ENCODE data around the gene PPARD. TPM values are rescaled to one million over a fixed set of nuclear protein-coding genes. Genes with fewer than 3 reads are reported as not detected.
"Not testable (repeated sequence)": the region's sequence is repeated elsewhere in the genome, so short reads cannot be mapped to it uniquely, and the experiment has no call there.

PPARD gene
- total RNA-seq, 1 experiment from 2014 or later = 2.5 TPM

DNA sequence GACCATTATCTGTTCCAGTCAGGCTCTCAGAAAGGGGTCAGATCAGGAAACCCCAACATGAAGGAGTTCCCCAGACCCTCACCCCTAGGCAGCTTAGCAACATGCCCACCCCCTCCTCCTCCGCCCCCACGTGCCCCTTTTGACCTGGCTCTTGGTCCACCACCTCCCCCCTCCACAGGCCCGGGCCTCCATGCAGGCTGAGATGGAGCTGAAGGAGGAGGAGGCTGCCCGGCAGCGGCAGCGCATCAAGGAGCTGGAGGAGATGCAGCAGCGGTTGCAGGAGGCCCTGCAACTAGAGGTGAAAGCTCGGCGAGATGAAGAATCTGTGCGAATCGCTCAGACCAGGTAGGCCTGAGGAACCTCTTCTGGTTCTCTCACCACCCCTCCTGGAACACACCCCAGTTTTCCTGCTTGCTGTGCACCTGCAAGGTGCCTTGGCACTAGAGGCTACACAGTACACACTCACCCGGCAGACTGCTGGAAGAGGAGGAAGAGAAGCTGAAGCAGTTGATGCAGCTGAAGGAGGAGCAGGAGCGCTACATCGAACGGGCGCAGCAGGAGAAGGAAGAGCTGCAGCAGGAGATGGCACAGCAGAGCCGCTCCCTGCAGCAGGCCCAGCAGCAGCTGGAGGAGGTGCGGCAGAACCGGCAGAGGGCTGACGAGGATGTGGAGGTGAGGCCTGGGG is 22.9 kb upstream of the PPARD start:
- H3K4me2 ChIP-seq (ENCODE audit: low read depth, low read length, poor library complexity, severe bottlenecking) = no peak overlapping the region
- H3K27ac ChIP-seq (ENCODE audit: low read length) = no peak overlapping the region
- no peak overlapping the region for H3K9ac ChIP-seq (ENCODE audit: low read length)

DNA sequence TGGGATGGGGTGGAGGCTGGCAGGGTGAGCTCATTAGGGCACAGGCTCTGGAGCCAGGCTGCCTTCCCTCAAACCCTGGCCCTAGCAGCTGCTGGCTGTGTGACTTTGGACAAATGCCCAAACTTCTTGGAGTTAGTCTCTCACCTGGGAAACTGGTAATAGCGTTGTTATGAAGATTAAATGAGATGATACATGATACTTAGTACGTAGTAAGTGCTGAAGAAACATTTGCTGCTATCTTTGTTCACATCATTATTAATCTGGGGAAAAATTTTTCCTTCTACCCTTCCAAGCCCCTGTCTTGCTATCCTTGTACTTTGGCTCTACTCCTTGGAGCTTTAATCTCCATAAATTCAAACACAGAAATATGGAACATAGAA is 22.3 kb upstream of the PPARD start:
- DNase-seq = peak; percentile 33
- Histone ChIP-seq H3K4me1 (ENCODE audit: low read length) (peaks cover 22% of the 10 kb centered on the region), H3K9me3 (ENCODE audit: low read length) (no peaks in the 10 kb centered on the region), H3K9ac (ENCODE audit: low read length) (no peak overlapping the region), H3K79me2 (ENCODE audit: low read length) (no peaks in the 10 kb centered on the region; the same call in 1 of the 2 replicates), H4K20me1 (ENCODE audit: insufficient read depth, low read depth, low read length) (no peaks in the 10 kb centered on the region), H3K4me3 (ENCODE audit: low read length) (no peak overlapping the region), H3K9me2 (replicated peaks; ENCODE audit: insufficient read depth, low read length) (no peaks in the 10 kb centered on the region), H3K27me3 (ENCODE audit: low read length) (no peaks in the 10 kb centered on the region), H3K4me2 (ENCODE audit: low read depth, low read length, poor library complexity, severe bottlenecking) (no peak overlapping the region), H2AFZ (ENCODE audit: low read length) (no peak overlapping the region), H3K27ac (ENCODE audit: low read length) (no peak overlapping the region), H3K36me3 (ENCODE audit: insufficient read depth, low read length) (peaks cover 35% of the 10 kb centered on the region)

More for the DNA sequence above, 22.9 kb upstream of the PPARD start:
- H4K20me1 ChIP-seq (ENCODE audit: insufficient read depth, low read depth, low read length) = no peaks in the 10 kb centered on the region
- no peaks in the 10 kb centered on the region for H3K27me3 ChIP-seq (ENCODE audit: low read length)
- H3K9me2 ChIP-seq (replicated peaks; ENCODE audit: insufficient read depth, low read length) = no peaks in the 10 kb centered on the region
- H3K4me3 ChIP-seq (ENCODE audit: low read length) = no peak overlapping the region
- DNase-seq = peak; percentile 27
- peaks cover 22% of the 10 kb centered on the region for H3K4me1 ChIP-seq (ENCODE audit: low read length)
- no peaks in the 10 kb centered on the region for H3K9me3 ChIP-seq (ENCODE audit: low read length)
- no peaks in the 10 kb centered on the region; the same call in 1 of the 2 replicates for H3K79me2 ChIP-seq (ENCODE audit: low read length)
- H2AFZ ChIP-seq (ENCODE audit: low read length) = no peak overlapping the region
- peaks cover 35% of the 10 kb centered on the region for H3K36me3 ChIP-seq (ENCODE audit: insufficient read depth, low read length)

GRCh38 chr6:35321091-35321490 is 21.3 kb upstream of the PPARD start:
- H2AFZ ChIP-seq (ENCODE audit: low read length) = no peak overlapping the region
- peaks cover 22% of the 10 kb centered on the region for H3K4me1 ChIP-seq (ENCODE audit: low read length)
- H3K9me3 ChIP-seq (ENCODE audit: low read length) = no peaks in the 10 kb centered on the region
- no peaks in the 10 kb centered on the region; the same call in 1 of the 2 replicates for H3K79me2 ChIP-seq (ENCODE audit: low read length)
- H3K27ac ChIP-seq (ENCODE audit: low read length) = no peak overlapping the region
- no peaks in the 10 kb centered on the region for H3K9me2 ChIP-seq (replicated peaks; ENCODE audit: insufficient read depth, low read length)
- DNase-seq = peak; percentile 27
- H3K4me2 ChIP-seq (ENCODE audit: low read depth, low read length, poor library complexity, severe bottlenecking) = no peak overlapping the region
- peaks cover 31% of the 10 kb centered on the region for H3K36me3 ChIP-seq (ENCODE audit: insufficient read depth, low read length)
- no peak overlapping the region for H3K9ac ChIP-seq (ENCODE audit: low read length)
- H3K27me3 ChIP-seq (ENCODE audit: low read length) = no peaks in the 10 kb centered on the region
- H4K20me1 ChIP-seq (ENCODE audit: insufficient read depth, low read depth, low read length) = no peaks in the 10 kb centered on the region
- no peak overlapping the region for H3K4me3 ChIP-seq (ENCODE audit: low read length)

GRCh38 chr6:35327349-35328027 is 14.9 kb upstream of the PPARD start:
- no peaks in the 10 kb centered on the region for H4K20me1 ChIP-seq (ENCODE audit: insufficient read depth, low read depth, low read length)
- no peaks in the 10 kb centered on the region for H3K9me3 ChIP-seq (ENCODE audit: low read length)
- H3K79me2 ChIP-seq (ENCODE audit: low read length) = no peaks in the 10 kb centered on the region
- no peak overlapping the region for H3K4me2 ChIP-seq (ENCODE audit: low read depth, low read length, poor library complexity, severe bottlenecking)
- no peak overlapping the region for H2AFZ ChIP-seq (ENCODE audit: low read length)
- no peak overlapping the region for H3K9ac ChIP-seq (ENCODE audit: low read length)
- no peaks in the 10 kb centered on the region for H3K9me2 ChIP-seq (replicated peaks; ENCODE audit: insufficient read depth, low read length)
- DNase-seq = peak; percentile 85
- peaks cover 15% of the 10 kb centered on the region for H3K4me1 ChIP-seq (ENCODE audit: low read length)
- no peak overlapping the region for H3K27ac ChIP-seq (ENCODE audit: low read length)
- H3K27me3 ChIP-seq (ENCODE audit: low read length) = no peaks in the 10 kb centered on the region
- H3K4me3 ChIP-seq (ENCODE audit: low read length) = no peak overlapping the region
- H3K36me3 ChIP-seq (ENCODE audit: insufficient read depth, low read length) = peaks cover 3% of the 10 kb centered on the region; the same call in 1 of the 2 replicates

GRCh38 chr6:35328108-35328723 is 14.1 kb upstream of the PPARD start:
- peak; percentile 43 for DNase-seq
- Histone ChIP-seq H2AFZ (ENCODE audit: low read length) (no peak overlapping the region), H3K27ac (ENCODE audit: low read length) (no peak overlapping the region)

DNA sequence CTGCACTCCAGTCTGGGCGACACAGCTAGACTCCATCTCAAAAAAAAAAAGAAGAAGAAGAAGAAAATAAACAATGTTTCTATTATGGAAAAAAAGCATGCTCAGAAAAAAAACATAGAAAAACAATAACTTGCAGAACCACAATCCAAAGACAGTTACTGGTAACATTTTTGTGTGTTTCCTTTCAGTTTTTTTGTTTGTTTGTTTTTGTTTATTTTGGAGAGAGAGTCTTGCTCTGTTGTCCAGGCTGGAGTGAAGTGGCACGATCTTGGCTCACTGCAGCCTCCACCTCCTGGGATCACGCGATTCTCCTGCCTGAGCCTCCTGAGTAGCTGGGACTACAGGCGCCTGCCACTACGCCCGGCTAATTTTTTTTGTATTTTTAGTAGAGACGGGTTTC is 13.4 kb upstream of the PPARD start:
- H2AFZ ChIP-seq (ENCODE audit: low read length); H4K20me1 ChIP-seq (ENCODE audit: insufficient read depth, low read depth, low read length); H3K4me2 ChIP-seq (ENCODE audit: low read depth, low read length, poor library complexity, severe bottlenecking); H3K9ac ChIP-seq (ENCODE audit: low read length); H3K4me1 ChIP-seq (ENCODE audit: low read length); H3K36me3 ChIP-seq (ENCODE audit: insufficient read depth, low read length); H3K79me2 ChIP-seq (ENCODE audit: low read length); H3K4me3 ChIP-seq (ENCODE audit: low read length); H3K27me3 ChIP-seq (ENCODE audit: low read length); DNase-seq; H3K27ac ChIP-seq (ENCODE audit: low read length); H3K9me2 ChIP-seq (replicated peaks; ENCODE audit: insufficient read depth, low read length); H3K9me3 ChIP-seq (ENCODE audit: low read length): not testable (repeated sequence)

More at GRCh38 chr6:35328108-35328723, 14.1 kb upstream of the PPARD start:
- no peaks in the 10 kb centered on the region for H3K9me2 ChIP-seq (replicated peaks; ENCODE audit: insufficient read depth, low read length)
- no peak overlapping the region for H3K4me2 ChIP-seq (ENCODE audit: low read depth, low read length, poor library complexity, severe bottlenecking)
- H3K27me3 ChIP-seq (ENCODE audit: low read length) = no peaks in the 10 kb centered on the region
- no peak overlapping the region for H3K4me3 ChIP-seq (ENCODE audit: low read length)
- no peaks in the 10 kb centered on the region for H4K20me1 ChIP-seq (ENCODE audit: insufficient read depth, low read depth, low read length)
- no peak overlapping the region for H3K9ac ChIP-seq (ENCODE audit: low read length)
- H3K9me3 ChIP-seq (ENCODE audit: low read length) = no peaks in the 10 kb centered on the region
- peaks cover 8% of the 10 kb centered on the region for H3K4me1 ChIP-seq (ENCODE audit: low read length)
- H3K36me3 ChIP-seq (ENCODE audit: insufficient read depth, low read length) = peaks cover 3% of the 10 kb centered on the region; the same call in 1 of the 2 replicates
- no peaks in the 10 kb centered on the region for H3K79me2 ChIP-seq (ENCODE audit: low read length)

- peaks cover 3% of the 10 kb centered on the region; the same call in 1 of the 2 replicates for H3K4me1 ChIP-seq (ENCODE audit: low read length)
- no peak overlapping the region for H3K9ac ChIP-seq (ENCODE audit: low read length)
- H3K27me3 ChIP-seq (ENCODE audit: low read length) = no peaks in the 10 kb centered on the region
- H3K4me2 ChIP-seq (ENCODE audit: low read depth, low read length, poor library complexity, severe bottlenecking) = no peak overlapping the region
- no peaks in the 10 kb centered on the region for H3K9me3 ChIP-seq (ENCODE audit: low read length)
- H2AFZ ChIP-seq (ENCODE audit: low read length) = no peak overlapping the region
- no peaks in the 10 kb centered on the region for H3K9me2 ChIP-seq (replicated peaks; ENCODE audit: insufficient read depth, low read length)
- H3K36me3 ChIP-seq (ENCODE audit: insufficient read depth, low read length) = no peaks in the 10 kb centered on the region
- H3K27ac ChIP-seq (ENCODE audit: low read length) = no peak overlapping the region
- H3K4me3 ChIP-seq (ENCODE audit: low read length) = no peak overlapping the region
- H3K79me2 ChIP-seq (ENCODE audit: low read length) = no peaks in the 10 kb centered on the region
- DNase-seq = peak; percentile 24
- H4K20me1 ChIP-seq (ENCODE audit: insufficient read depth, low read depth, low read length) = no peaks in the 10 kb centered on the region
Measured at GRCh38 chr6:35330541-35331119, 11.7 kb upstream of the PPARD start.

Measured in Karpas-422 (cell line).